GM12865 (cell line): ENCODE measurements around the gene LEPROT.

Experiments used
- DNase-seq: peaks from one replicate; pipeline ENCODE4 v3.0.0; 2010; ENCODE audit warnings: low read depth
- H3K4me3 ChIP-seq: 2 replicates; pipeline ENCODE4 v1.5.1; 2011; ENCODE audit warnings: mild to moderate bottlenecking, low read depth, low read length, control low read depth
- CTCF ChIP-seq: IDR thresholded peaks from 2 replicates; pipeline ENCODE4 v1.5.1; 2011; ENCODE audit warnings: low read length, control low read depth, low read depth, inconsistent platforms; ENCODE audit not compliant: insufficient read depth; ENCODE audit errors: missing control alignments

Gene LEPROT

GRCh38 chr1:65419681-65420589, 533 bp upstream of the LEPROT start:
- H3K4me3 ChIP-seq: peak overlapping the region; percentile 95
- DNase-seq: peak; percentile 99
- TF ChIP-seq CTCF: no peak

- TF ChIP-seq CTCF: no peak
- peak; percentile 14 for DNase-seq
- peak overlapping the region; percentile 77 for H3K4me3 ChIP-seq
These were observed 1.0 kb downstream of the LEPROT start for GRCh38 chr1:65421351-65422025.

GRCh38 chr1:65422241-65423203, 2.1 kb downstream of the LEPROT start:
- H3K4me3 ChIP-seq: no peak overlapping the region
- no peak for TF ChIP-seq CTCF
- peak; percentile 9 for DNase-seq

GRCh38 chr1:65423884-65424572, 3.6 kb downstream of the LEPROT start:
- no peak overlapping the region for H3K4me3 ChIP-seq
- TF ChIP-seq CTCF: no peak
- DNase-seq: peak; percentile 56

GRCh38 chr1:65424573-65424889, 4.1 kb downstream of the LEPROT start:
- DNase-seq: no peak
- no peak for TF ChIP-seq CTCF
- H3K4me3 ChIP-seq: no peak overlapping the region

GRCh38 chr1:65425006-65425405, 4.5 kb downstream of the LEPROT start:
- TF ChIP-seq CTCF: no peak
- no peak overlapping the region for H3K4me3 ChIP-seq
- DNase-seq: no peak
